Measurements from ENCODE around the gene RARRES1.

RARRES1 gene

DNA sequence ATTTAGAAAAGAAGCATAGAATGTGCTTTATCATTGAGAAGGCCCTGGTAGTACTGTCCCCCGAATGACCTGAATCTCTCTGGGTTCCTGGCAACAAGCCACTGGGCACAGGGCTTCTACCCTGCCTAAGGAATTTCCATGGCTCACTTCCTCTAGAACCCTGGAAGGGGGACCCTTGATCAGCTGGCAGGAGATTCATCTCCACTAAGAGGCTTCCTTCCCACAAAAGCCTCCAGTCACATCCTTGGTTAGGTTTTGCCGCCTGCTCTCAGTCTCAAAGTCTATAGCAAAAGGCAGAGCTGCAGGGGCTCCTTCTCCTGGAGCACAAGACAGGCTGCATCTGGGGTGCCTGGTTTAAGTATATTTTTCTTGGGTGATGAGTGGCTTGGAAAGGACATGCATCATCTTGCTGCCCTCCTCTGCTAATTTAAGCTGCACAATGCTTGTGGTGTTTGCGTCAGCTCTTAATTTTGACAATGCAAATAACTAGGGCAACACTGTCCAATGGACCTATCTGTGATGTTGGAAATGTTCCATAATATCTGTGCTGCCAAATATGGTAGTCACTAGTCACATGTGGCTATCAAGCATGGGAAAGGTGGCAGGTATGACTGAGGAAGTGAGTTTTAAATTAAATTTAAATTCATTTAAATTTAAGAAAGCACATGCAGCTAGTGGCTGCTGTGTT is 33.4 kb upstream of the RARRES1 start:
- no peak for DNase-seq (ENCODE audit: low read depth)

DNA sequence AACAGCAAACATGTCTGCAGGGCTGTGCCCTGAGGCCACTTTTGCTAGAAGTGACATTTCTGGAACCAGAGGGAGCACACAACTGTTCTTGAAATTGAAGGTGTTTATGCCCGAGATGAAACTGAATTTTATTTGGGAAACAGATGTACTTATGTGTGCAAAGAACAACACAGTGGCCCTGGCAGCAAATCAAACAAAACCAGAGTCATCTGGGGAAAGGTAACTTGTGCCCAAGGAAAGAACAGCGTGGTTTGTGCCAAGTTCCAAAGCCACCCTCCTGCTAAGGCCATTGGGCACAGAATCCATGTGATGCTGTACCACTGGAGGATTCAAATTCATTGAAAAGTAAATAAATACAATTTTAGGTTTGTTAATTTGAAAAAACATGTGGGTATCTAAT is 31.2 kb upstream of the RARRES1 start:
- DNase-seq (ENCODE audit: low read depth), result no peak

DNA sequence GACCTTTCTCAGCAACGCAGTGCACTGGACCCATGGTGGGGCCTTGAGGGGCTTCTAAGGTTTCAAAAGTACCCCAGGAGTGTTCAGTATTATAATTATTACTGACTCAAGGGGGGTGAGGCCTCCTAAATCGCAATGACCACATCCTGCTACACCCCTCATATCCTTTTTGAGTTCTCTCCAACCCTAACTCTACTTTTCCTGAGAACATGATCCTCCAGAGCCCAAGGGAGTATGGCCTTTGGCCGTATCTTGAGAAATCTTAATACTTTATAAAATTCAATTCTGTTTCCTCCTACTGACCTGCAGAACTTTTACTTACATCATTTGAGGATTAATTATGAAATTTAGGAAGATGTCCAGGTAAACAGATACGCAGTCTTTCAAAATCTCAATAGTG is 30.4 kb upstream of the RARRES1 start:
- no peak for DNase-seq (ENCODE audit: low read depth)

DNA sequence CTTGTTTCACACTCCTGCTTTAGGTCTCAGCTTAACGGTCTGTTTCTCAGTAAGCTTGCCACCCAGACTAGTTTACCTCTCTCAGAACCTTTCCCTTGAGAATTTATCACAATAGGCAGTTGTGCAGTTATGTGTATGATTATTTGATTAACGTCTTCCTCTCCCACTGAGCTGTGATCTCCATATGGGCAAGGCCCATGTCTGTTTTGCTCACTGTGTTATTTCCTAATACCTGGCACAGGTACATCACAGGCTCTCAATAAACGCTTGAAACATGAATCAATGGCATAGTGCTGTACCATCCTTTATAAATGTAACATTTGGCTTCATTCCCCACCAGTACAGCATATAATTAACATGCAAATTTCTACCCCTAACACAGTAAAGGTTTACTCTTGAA is 29.1 kb upstream of the RARRES1 start:
- no peak for DNase-seq (ENCODE audit: low read depth)

DNA sequence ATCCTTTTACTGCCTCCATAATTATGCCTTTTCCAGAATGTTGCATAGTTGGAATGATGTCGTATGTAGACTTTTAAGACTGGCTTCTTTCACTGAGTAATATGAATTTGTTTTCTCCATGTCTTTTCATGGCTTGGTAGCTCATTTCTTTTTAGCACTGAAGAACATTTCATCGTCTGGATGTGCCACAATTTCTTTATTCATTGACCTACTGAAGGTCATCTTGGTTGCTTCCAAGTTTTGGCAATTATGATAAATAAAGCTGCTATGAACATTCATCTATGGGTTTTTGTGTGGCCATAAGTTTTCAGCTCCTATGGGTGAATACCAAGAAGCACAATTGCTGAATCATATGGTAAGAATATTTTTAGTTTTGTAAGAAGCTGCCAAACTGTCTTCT is 23.2 kb upstream of the RARRES1 start:
- no peak for DNase-seq (ENCODE audit: low read depth)

DNA sequence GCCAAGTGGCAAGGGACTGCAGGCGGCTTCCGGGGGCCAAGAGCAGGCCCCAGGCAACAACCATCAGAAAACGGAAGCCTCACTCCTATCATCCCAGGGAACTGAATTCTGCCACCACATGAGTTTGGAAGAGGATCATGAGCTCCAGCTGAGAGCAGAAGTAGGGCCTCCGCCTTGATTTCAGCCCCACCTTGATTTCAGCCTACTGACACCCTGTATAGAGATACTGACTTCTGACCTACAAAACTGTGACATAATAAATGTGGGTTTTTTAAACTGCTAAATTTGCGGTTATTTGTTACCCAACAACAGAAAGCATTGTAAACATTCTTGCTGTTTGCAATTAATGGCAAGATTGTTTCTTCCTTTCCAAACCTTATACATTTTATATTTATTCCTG is 21.6 kb upstream of the RARRES1 start:
- DNase-seq (ENCODE audit: low read depth), result no peak

DNA sequence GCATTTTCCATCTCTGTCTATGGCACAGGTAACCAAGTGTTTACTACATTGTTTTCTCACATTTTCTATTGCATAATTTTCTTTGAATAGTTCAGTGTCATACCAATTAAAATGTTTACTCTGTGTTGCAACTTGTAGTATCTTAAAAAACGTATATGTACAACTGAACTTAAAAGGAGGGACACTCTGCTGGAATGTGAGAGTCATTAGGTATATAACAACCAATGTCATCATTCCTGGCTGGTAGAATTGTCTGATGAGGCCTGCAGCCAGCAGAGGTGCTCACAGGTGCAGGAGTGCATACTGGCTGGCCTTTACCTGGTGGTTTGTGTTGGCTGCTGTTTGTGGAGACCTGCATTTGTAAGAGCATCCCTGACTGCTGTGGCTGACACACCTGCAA is 19.1 kb upstream of the RARRES1 start:
- DNase-seq (ENCODE audit: low read depth), result no peak

DNA sequence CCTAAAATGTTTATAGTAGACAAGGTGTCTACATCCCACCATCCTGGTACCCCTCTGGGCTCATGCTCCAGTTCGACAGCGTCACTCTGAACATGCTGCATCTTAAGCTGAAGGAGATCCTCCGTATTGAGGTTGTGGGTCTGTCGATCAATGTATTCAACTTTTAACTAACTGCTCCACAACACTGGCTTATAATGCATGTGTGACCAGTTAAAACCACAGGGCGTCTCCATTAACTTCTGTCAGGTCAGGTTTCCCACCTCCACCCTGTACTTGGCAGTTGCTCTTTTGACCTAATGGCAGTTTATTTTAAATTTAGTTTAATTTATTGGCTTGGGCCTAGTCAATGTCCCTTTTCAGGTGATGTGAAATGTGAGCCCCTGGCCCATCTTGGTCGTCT is 17.8 kb upstream of the RARRES1 start:
- DNase-seq (ENCODE audit: low read depth), result no peak

DNA sequence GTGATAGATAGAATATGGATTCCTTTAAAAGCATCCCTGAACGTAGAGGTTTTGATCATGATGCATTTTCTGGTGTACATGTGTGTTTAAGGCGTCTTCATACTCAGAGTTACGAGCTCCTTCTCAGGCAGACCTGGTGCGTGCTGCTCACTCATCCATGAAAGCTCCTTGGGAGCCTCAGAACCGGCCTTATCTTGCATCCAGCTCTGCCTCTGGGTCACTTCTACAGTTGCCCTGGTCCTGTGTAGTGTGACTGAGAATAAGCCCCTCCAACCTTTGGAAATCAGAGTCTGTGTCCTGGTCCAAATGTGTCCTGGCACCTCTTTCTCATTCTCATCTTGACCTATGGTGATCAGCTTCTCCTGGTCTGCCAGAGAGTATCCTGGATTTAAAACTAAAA is 17.3 kb upstream of the RARRES1 start:
- DNase-seq (ENCODE audit: low read depth), result no peak

DNA sequence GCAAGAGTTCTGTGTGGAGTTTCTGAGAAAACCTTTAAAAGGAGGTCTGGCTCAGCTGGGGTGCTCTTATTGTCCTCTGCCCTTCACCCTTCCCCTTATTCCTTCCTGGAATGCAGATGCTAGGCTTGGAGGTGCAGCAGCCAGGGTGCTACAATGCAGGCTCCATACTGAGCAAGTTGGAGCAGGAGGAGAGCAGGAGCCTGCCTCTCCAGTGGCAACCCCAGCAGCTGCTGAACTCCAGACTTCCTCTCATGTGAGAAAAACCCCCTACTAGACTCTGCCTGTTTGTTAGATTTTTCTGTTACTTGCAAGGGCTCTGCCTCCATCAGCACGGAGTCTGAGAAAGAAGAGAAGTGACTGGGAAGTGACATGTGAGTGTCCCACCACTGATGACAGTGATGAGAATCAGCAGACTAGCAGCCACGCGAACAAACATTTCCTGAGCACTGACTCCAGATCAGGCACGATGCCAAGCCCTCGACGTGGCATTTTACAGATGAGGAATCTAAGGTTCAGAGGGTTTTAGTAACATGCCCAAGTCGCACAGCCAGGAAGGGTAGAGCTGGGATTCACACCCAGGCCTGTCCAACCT is 16.1 kb upstream of the RARRES1 start:
- DNase-seq (ENCODE audit: low read depth), result no peak

DNA sequence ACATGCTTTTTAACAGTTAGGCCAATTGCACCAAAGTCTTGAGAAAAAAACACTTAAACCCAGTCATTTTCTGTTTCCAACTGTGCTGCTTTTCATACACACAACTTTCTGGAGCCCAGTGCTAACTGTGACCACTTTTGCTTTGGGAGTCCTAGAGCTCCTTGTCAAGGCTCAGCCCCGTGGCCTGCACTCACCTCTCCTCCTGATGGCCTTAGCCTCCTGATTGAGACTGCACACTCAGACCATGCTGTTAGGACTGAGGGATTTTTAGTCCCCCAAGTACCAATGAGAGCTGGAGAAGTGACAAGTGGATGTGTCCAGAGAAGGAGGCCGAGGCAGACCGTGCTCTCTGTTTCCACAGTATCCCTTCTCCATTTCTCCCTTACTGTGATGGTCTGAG is 15.2 kb upstream of the RARRES1 start:
- DNase-seq (ENCODE audit: low read depth), result no peak

DNA sequence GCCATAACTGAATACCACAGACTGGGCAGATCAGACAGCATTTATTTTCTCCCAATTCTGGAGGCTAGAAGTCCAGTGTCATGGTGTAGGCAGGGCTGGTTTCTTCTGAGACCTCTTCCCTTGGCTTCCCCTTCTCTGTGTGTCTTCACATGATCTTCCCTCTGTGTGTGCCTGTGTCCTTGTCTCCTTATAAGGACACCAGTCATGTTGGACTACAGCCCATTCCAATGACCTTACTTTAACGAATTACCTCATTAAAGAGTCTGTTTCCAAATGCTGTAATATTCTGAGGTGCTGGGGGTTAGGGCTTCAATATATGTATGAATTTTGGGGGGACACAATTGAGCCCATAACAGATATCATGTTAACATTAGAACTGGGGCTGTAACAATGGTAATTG is 13.3 kb upstream of the RARRES1 start:
- no peak for DNase-seq (ENCODE audit: low read depth)

DNA sequence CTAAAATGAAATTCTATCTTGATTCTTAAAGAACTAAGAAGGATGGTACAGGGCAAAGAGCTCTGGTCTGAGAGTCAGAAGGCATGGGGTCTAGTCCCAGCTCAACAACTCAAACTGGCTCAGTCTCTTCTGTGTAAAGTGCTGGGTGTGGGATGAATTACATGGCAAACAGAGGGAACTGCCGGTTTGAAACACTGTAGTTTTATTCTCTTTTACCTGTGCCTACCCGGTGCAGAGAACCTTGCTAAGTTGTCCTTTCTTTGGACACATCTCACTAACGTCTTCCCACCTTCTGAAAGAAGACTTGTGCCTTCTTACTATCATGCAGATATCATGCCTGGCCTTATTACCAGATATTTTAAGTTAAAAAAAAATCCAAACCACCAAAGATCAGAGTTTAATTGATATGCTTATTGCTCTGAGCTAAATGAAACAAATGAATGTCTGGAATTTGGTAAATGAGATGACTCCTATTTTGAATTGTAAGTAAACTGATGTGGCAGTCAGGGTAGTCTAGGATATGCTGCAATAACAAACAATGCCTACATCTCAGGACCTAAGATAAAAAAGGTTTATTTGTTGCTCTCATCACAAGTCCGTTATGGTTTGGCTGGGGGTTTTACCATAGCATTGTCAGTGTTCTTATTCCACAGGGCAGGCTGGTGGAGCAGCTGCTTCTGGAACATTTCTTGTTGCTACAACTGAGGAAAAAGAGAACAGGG is 12.5 kb upstream of the RARRES1 start:
- DNase-seq (ENCODE audit: low read depth), result no peak

DNA sequence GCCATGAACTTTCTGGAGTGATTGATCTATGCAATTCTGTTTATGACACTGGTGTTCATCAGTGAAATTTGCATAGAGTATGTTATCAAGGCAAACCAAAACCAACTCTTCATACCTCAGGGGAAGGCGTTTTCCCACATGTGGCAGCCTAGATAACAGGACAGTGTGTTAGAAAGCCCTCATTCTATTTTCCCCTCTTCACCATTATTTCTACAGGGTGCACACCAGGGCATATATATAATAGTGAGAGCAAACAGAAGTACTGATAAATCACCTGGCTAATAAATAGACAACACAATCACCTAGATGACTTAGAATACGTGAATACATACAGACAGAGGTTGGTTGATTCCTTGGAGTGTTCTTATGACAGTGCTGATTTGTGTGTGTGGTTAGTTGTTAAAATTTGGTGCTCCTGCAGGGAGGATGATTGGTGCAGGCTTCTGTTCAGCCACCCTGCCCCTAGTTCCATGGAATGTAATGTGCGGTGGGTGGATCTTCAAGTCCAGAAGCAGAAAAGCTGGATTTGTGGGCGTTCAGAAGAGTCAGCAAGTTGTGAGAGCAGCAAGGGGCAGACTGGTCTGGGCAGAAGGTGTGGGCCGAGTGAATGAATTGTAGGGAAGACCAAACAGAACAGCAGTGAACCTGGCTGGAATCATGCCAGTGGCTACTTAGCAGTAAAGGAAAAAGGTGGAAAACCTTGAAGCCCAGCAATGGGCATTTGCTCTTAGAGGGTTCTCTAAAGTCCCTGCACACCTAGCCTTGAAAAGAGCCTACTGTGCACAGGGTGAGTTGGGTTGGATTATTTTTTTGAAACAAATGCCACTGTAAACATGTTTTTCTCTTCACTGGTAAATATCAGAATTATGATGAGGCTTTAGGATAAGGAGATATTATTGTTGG is 11.7 kb upstream of the RARRES1 start:
- DNase-seq (ENCODE audit: low read depth), result no peak

DNA sequence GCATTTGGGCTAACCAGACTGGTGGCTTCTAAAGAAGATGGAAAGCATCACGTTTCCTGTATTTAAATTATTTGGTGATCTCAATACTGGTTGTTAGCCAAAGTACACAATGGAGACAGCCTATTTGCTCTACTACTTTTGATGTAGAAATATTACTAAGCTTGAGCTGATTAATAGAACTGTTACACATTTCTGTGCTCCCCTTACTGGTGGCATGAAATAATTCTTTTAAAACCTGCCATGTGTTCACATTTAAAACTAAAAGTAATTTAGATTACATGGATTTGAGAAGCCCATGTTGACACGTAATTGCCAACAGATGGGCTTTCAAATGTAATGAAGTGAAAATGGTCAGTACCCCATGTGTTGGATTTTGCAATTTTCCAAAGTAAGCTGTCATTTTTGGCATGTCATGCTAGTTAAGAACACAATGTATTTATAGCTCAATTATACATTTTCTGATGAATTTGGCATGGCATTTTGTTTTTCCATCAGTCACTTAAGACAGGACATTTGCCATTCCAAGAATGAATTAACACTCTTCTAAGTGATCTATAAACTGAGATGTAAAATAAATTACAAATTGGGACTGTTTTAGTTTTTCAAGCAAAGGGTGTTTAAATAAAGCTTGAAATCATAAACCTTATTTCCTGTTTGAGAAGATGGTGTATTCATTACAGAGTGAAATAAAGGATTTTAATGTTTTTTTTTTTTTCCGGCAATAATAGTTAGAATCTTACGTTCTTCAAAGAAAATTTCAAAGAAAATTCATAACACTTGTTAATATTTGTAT is 10.8 kb upstream of the RARRES1 start:
- DNase-seq (ENCODE audit: low read depth), result no peak

DNA sequence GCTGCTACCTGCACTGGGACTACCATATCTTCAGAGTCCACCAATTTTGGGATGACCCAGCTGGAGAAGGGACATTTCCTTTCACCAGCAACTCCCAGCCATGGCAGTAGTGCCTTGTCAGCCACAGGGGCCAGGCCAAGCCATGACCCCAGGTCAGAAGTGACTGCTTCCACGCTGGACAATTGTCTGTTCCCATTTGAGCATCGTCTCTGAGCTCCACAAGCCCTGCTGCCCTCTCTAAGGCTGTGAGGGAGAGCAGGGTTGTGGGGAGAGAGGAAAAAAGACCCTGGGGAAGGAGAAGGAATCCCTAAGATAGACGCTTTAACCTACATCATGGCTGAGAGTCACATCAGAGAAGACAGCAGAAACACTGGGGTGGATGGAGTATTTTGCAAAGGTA is 7.4 kb upstream of the RARRES1 start:
- DNase-seq (ENCODE audit: low read depth), result no peak

DNA sequence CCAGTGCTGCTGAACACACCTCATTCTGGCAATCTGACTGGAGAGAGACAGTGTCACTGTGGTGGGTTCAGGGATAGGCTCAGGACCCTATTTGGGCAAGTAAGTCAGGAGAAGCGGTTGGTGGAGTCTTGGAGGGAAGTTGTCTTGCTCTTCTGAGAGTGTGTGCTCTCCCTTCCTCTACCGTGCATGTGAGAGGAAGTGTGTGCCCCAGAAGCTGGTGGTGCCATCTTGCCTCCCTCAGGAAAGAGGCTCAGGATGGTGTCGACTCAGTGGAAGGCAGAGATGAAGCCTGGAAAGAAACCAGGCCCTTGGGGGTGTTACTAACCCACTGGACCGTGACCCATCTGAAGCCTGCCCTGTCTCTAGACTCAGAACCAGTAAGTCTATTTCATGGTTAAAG is 6.8 kb upstream of the RARRES1 start:
- DNase-seq (ENCODE audit: low read depth), result no peak

DNA sequence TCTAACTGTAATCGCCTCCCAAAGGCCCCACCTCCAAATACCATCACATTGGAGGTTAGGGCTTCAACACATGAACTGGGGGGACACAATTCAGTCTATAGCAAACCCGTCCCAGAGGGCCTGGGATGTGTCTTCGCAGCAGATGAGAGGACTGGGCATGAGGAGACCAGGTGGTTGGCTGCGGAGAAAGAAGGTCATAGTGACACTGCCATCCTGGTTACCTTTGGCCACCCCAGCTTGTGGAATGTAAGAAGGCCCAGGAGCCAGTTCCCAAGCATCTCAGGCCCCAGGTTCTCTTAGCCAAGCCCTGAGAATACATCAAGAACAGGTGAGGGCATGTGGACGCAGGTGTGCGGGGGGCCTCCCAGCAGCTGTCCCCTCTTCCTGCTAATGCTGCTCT is 6.4 kb upstream of the RARRES1 start:
- DNase-seq (ENCODE audit: low read depth), result no peak

DNA sequence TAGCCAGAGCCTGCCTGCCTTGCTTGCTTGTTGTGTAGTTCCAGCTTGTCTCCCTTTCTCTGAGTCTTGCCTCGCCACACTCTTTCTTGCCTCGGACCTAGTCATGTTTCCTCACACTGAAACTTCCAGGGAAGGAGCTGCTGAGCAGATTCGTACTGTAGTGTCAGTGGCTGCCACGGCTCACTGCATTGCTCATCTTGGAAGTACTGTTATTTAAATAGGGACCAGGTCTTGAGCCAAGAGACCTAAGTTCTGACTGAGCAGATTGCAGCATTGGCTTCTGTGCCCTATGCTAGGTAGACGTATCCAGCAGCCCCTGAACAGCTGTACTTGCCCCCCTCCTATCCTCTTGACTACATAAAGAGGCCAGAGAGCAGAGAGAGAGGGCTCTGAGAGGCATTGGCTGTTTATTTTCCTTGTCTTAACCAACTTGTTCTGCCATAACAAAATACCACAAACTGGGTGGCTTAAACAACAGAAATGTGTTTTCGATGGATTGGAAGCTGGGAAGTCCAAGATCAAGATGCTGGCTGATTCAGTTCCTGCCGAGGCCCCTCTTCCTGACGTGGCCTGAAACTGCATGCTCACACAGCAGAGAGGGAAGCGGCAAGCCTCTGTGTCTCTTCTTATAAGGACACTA is 5.8 kb upstream of the RARRES1 start:
- DNase-seq (ENCODE audit: low read depth), result no peak

DNA sequence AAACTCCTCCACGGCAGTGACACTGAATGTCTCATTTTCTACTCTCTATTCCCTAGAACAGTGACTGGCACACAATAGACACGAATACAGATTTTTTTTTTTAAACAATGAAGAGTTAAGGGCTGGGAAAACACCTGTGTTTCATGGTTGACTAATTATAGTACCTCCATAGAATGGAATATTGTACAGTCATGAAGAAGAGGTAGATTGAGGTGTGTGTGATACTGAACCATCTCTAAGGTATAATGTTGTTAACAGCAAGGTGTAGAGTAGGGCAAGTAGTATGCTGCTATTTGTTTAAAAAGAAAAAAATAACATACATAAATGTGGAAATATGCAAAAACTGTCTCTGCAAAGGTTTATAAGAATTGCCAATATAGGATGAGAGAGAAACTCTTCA is 5.2 kb upstream of the RARRES1 start:
- no peak for DNase-seq (ENCODE audit: low read depth)

DNA sequence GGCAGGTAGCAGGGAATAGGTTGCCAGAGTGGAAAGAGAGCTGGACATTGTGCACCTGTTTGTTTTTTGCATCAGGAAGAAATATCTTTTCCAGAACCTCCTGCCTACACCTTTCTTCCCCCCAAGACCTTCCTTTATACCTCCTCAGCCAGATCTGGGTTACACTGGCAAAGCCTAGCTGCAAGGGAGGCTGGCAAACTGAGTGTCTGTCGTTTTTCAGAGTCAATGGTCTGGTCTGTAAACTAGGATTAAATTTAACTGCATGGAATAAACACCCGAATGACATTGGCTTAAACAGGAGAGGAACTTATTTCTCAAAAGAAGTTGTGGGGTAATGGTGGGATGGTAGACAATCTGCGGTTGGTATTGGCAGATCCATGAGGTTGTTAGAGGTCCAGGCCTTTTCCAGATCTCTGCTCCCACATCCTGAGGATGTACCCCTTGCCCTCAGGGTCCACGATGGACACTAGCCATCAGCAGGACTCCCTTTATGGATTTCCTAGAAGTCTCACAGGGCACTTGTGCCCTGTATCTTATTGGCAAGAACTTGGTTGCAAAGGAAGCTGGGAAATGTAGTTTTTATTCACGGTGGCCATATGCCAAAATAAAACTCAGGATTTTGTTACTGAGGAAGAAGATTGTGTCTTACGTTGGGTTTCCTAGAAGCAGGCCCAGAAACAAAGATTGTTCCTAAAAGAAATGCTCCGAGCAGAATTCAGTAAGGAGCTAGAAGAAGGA is 3.2 kb upstream of the RARRES1 start:
- no peak for DNase-seq (ENCODE audit: low read depth)

All from GM04503 (cell line).